Measurements from ENCODE around the gene APOL1. TPM values are rescaled to one million over a fixed set of nuclear protein-coding genes. Genes with fewer than 3 reads are reported as not detected.

APOL1 gene
- total RNA-seq, 1 donor, result 38.7 TPM

DNA sequence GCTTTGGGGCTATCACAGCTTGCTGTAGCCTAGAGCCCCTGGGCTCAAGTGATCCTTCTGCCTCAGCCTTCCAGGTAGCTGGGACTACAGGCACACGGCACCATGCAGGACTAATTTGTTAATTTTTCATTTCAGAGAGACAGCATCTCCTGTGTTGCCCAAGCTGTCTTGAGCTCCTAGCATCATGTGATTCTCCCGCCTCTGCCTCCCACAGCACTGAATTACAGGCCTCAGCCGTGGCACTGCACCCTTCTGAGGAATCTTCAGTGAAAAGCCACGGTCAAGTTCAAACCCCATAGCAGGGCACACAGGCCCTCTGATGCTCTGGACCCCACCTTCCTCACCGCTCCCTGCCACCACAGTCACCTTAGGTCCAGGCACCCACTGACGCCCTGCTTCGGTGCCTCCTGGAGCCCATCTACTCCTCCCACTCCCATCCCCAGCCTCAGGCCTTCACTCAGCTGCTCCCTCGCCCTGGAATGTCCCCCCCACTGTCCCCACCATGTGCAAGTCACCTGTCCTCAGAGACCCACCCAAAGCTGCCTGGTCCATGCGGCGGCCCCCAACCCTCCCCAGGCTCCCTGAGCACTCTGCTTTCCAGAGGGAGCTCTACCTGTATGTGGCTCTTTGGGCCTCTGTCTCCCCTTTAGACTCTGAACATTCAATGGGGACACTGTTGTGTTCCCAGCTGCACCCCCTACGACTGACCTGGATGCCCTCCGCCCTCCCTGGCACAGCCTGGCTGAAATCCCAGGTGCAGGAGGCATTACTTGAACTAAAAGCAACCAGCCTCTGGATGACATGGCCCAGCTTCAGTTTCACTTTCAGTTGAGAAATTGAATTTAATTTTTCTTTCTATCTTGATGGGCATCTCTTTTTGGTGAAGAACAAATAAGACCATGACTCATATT, 15.2 kb upstream of the APOL1 start:
- H4K20me1 ChIP-seq (ENCODE audit: insufficient read depth, low read length), result peaks cover 18% of the 10 kb centered on the region
- no peaks in the 10 kb centered on the region for H3K9me3 ChIP-seq (ENCODE audit: low read depth, low read length)
- H3K4me1 ChIP-seq (ENCODE audit: insufficient read depth, low read length), result peaks cover 32% of the 10 kb centered on the region
- H3K4me3 ChIP-seq (ENCODE audit: insufficient read depth, low read length), result peak overlapping the region; percentile 83
- H3K79me2 ChIP-seq (ENCODE audit: insufficient read depth, low read length), result peaks cover 42% of the 10 kb centered on the region
- no peak overlapping the region for H2AFZ ChIP-seq (ENCODE audit: low read length)
- H3K4me2 ChIP-seq (ENCODE audit: insufficient read depth, low read length), result peak overlapping the region; percentile 99
- H3K36me3 ChIP-seq (ENCODE audit: insufficient read depth, low read length), result peaks cover 21% of the 10 kb centered on the region
- H3K27ac ChIP-seq (ENCODE audit: low read depth, low read length), result peak overlapping the region; percentile 82
- peak; percentile 86 for DNase-seq (ENCODE audit: insufficient read length, low spot score, missing footprints)
- TF ChIP-seq, protein P1, sequence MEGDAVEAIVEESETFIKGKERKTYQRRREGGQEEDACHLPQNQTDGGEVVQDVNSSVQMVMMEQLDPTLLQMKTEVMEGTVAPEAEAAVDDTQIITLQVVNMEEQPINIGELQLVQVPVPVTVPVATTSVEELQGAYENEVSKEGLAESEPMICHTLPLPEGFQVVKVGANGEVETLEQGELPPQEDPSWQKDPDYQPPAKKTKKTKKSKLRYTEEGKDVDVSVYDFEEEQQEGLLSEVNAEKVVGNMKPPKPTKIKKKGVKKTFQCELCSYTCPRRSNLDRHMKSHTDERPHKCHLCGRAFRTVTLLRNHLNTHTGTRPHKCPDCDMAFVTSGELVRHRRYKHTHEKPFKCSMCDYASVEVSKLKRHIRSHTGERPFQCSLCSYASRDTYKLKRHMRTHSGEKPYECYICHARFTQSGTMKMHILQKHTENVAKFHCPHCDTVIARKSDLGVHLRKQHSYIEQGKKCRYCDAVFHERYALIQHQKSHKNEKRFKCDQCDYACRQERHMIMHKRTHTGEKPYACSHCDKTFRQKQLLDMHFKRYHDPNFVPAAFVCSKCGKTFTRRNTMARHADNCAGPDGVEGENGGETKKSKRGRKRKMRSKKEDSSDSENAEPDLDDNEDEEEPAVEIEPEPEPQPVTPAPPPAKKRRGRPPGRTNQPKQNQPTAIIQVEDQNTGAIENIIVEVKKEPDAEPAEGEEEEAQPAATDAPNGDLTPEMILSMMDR (IDR thresholded peaks at IDR 0.05; ENCODE audit: extremely low read depth, low read depth, low read length), result no peak
- H3K27me3 ChIP-seq (ENCODE audit: insufficient read depth, low read length), result no peaks in the 10 kb centered on the region

DNA sequence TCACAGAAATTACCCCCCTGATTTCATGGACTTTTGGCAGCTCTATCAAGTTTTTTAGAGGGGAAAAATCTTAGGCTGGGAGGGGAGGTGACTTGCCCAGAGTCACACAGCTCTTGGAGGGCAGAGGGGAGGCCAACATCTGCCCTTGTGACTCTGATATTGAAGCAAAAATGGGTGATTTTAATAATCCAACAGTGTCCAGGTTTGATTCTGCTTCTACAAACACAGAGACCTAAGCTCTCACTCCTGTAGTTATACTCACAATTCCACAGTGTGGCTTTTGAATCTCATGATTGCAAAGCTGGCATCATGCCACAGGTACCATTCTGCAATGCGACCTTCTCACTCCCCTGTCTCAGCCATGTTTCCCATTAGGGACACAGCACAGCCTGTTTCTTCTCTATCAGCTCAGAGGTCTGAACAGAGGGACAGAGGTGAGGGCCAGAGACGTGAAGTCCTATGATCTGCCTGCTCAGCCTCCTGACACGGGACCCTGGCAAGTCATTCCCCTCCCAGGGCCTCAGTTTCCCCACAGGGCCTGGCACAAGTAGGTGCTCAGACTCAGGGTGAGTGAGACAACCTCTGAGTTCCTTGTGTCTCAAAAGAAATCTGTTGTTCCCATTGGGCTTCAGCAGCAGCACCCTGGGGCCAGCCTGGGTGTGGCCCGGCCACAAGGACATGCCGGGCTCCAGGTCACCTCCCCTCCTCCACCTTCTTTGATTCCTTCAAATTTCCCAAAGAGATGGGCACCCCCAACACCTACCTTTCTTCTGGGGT, 14.4 kb upstream of the APOL1 start:
- H3K4me2 ChIP-seq (ENCODE audit: insufficient read depth, low read length), result peak overlapping the region; percentile 99
- H3K27ac ChIP-seq (ENCODE audit: low read depth, low read length), result peak overlapping the region; percentile 82
- TF ChIP-seq, protein P1 (IDR thresholded peaks at IDR 0.05; ENCODE audit: extremely low read depth, low read depth, low read length), result no peak
- peaks cover 18% of the 10 kb centered on the region for H4K20me1 ChIP-seq (ENCODE audit: insufficient read depth, low read length)
- no peaks in the 10 kb centered on the region for H3K27me3 ChIP-seq (ENCODE audit: insufficient read depth, low read length)
- peaks cover 32% of the 10 kb centered on the region for H3K4me1 ChIP-seq (ENCODE audit: insufficient read depth, low read length)
- peaks cover 42% of the 10 kb centered on the region for H3K79me2 ChIP-seq (ENCODE audit: insufficient read depth, low read length)
- H3K4me3 ChIP-seq (ENCODE audit: insufficient read depth, low read length), result peak overlapping the region; percentile 83
- peaks cover 13% of the 10 kb centered on the region for H3K36me3 ChIP-seq (ENCODE audit: insufficient read depth, low read length)
- peak overlapping the region; percentile 75 for H2AFZ ChIP-seq (ENCODE audit: low read length)
- no peaks in the 10 kb centered on the region for H3K9me3 ChIP-seq (ENCODE audit: low read depth, low read length)
- DNase-seq (ENCODE audit: insufficient read length, low spot score, missing footprints), result no peak

DNA sequence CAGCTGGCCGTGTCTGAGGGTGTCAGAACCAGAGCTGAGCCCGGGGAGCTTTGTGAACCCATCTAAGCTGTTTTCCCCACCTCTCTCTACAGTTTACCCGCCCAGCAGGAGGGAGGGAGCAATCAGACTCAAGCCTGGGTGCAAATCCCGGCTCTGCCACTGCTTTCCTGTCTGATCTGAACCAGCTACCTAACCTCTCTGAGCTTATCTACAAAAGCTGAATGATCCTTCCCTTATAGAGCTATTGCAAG, 13.9 kb upstream of the APOL1 start:
- H3K4me3 ChIP-seq (ENCODE audit: insufficient read depth, low read length), result peak overlapping the region; percentile 83
- H3K79me2 ChIP-seq (ENCODE audit: insufficient read depth, low read length), result peaks cover 42% of the 10 kb centered on the region
- peak overlapping the region; percentile 75 for H2AFZ ChIP-seq (ENCODE audit: low read length)
- no peaks in the 10 kb centered on the region for H3K9me3 ChIP-seq (ENCODE audit: low read depth, low read length)
- H3K4me1 ChIP-seq (ENCODE audit: insufficient read depth, low read length), result peaks cover 35% of the 10 kb centered on the region
- H3K27ac ChIP-seq (ENCODE audit: low read depth, low read length), result peak overlapping the region; percentile 82
- peak overlapping the region; percentile 99 for H3K4me2 ChIP-seq (ENCODE audit: insufficient read depth, low read length)
- no peak for DNase-seq (ENCODE audit: insufficient read length, low spot score, missing footprints)
- peaks cover 18% of the 10 kb centered on the region for H4K20me1 ChIP-seq (ENCODE audit: insufficient read depth, low read length)
- TF ChIP-seq, protein P1 (IDR thresholded peaks at IDR 0.05; ENCODE audit: extremely low read depth, low read depth, low read length), result no peak
- peaks cover 13% of the 10 kb centered on the region for H3K36me3 ChIP-seq (ENCODE audit: insufficient read depth, low read length)
- H3K27me3 ChIP-seq (ENCODE audit: insufficient read depth, low read length), result no peaks in the 10 kb centered on the region
